ENCODE measurements around the gene SLC16A13. TPM values are rescaled to one million over a fixed set of nuclear protein-coding genes. Genes with fewer than 3 reads are reported as not detected.

SLC16A13 gene
- total RNA-seq, 6 experiments from 2014 or later: 1.6 to 3.4 (median 1.9) TPM

- DNase-seq: no peak
- peak overlapping the region; percentile 61 for H3K27ac Mint-ChIP-seq
- H3K4me3 Mint-ChIP-seq: peak overlapping the region; percentile 74; the same call in 1 of the 2 replicates
- H3K9me3 Mint-ChIP-seq: peaks cover 2% of the 10 kb centered on the region; the same call in 1 of the 2 replicates
- H3K27me3 Mint-ChIP-seq (ENCODE audit: insufficient read depth): peaks cover 7% of the 10 kb centered on the region
- peaks cover 2% of the 10 kb centered on the region for H3K36me3 Mint-ChIP-seq (ENCODE audit: low read depth)
- H3K4me1 Mint-ChIP-seq (ENCODE audit: low read depth): peaks cover 27% of the 10 kb centered on the region
- no peak for TF ChIP-seq CTCF (IDR thresholded peaks at IDR 0.05)
Measured at GRCh38 chr17:7019367-7019766, 16.4 kb upstream of the SLC16A13 start.

- TF ChIP-seq CTCF (IDR thresholded peaks at IDR 0.05): no peak
- Mint-ChIP-seq H3K4me3 (peak overlapping the region; percentile 74), H3K27me3 (ENCODE audit: insufficient read depth) (peaks cover 7% of the 10 kb centered on the region), H3K4me1 (ENCODE audit: low read depth) (peaks cover 25% of the 10 kb centered on the region), H3K27ac (peak overlapping the region; percentile 71), H3K36me3 (ENCODE audit: low read depth) (no peaks in the 10 kb centered on the region), H3K9me3 (no peaks in the 10 kb centered on the region)
- DNase-seq: no peak
Measured at GRCh38 chr17:7019839-7020519, 15.8 kb upstream of the SLC16A13 start.

GRCh38 chr17:7020894-7021664 is 14.7 kb upstream of the SLC16A13 start:
- Mint-ChIP-seq H3K4me1 (ENCODE audit: low read depth) (peaks cover 14% of the 10 kb centered on the region), H3K4me3 (peak overlapping the region; percentile 53; the same call in 1 of the 2 replicates), H3K27me3 (ENCODE audit: insufficient read depth) (peaks cover 7% of the 10 kb centered on the region), H3K36me3 (ENCODE audit: low read depth) (no peaks in the 10 kb centered on the region), H3K9me3 (no peaks in the 10 kb centered on the region), H3K27ac (no peak overlapping the region)
- no peak for TF ChIP-seq CTCF (IDR thresholded peaks at IDR 0.05)
- no peak for DNase-seq

- peak overlapping the region; percentile 53 for H3K4me3 Mint-ChIP-seq
- no peak overlapping the region for H3K27ac Mint-ChIP-seq
- no peaks in the 10 kb centered on the region for H3K9me3 Mint-ChIP-seq
- peak; percentile 96 for TF ChIP-seq CTCF (IDR thresholded peaks at IDR 0.05)
- no peak for DNase-seq
- no peaks in the 10 kb centered on the region for H3K36me3 Mint-ChIP-seq (ENCODE audit: low read depth)
- H3K27me3 Mint-ChIP-seq (ENCODE audit: insufficient read depth): peaks cover 7% of the 10 kb centered on the region
- H3K4me1 Mint-ChIP-seq (ENCODE audit: low read depth): peaks cover 12% of the 10 kb centered on the region; the same call in 1 of the 2 replicates
Measured at GRCh38 chr17:7021993-7022778, 13.6 kb upstream of the SLC16A13 start.

GRCh38 chr17:7022781-7023571 is 12.8 kb upstream of the SLC16A13 start, which contains the start of gene BCL6B:
Gene BCL6B, plus strand, starts transcription at chr17:7023050. Its CDS starts 622 bp downstream, at chr17:7023672.
- no peak for DNase-seq
- Mint-ChIP-seq H3K27me3 (ENCODE audit: insufficient read depth) (peaks cover 7% of the 10 kb centered on the region), H3K9me3 (no peaks in the 10 kb centered on the region), H3K27ac (no peak within 1 kb of the TSS), H3K4me1 (ENCODE audit: low read depth) (peaks cover 12% of the 10 kb centered on the region; the same call in 1 of the 2 replicates), H3K4me3 (peak within 1 kb of the TSS; percentile 53), H3K36me3 (ENCODE audit: low read depth) (no peaks in the 10 kb centered on the region)
- TF ChIP-seq CTCF (IDR thresholded peaks at IDR 0.05): no peak
